Superior temporal gyrus (tissue), 1 donor: ENCODE results near the gene PDC.
"Not testable (repeated sequence)": the region's sequence is repeated elsewhere in the genome, so short reads cannot be mapped to it uniquely, and the experiment has no call there.

Source experiments
- DNase-seq: peaks from one replicate; pipeline ENCODE4 v3.0.0-alpha.2; 2016; ENCODE audit errors: extremely low spot score

PDC gene

DNA sequence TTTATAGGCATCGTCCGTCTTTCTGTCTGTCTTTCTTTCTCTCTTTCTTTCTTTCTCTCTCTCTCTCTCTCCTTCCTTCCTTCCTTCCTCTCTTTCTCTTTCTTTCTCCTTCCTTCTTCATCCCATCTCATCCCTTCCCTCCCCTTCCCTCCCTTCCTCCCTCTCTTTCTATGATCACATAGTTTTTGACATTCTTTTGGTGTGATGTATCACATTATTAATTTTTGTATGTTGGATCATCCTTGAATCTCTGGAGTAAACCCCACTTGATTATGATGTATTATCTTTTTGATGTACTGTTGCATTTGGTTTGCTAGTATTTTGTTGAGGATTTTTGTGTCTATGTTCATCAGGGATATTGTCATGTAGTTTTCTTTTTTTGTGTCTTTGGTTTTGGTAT is 59.5 kb downstream of the PDC start:
- DNase-seq = not testable (repeated sequence)
